IPS-15b (cell line): ENCODE results near the gene POLR3K.

Experiments used
- H3K27me3 ChIP-seq: one replicate; pipeline ENCODE4 v1.6.1; 2013; ENCODE audit warnings: low read length; ENCODE audit not compliant: control insufficient read depth, insufficient read depth
- H3K36me3 ChIP-seq: one replicate; pipeline ENCODE4 v1.6.1; 2013; ENCODE audit warnings: low read length; ENCODE audit not compliant: control insufficient read depth, insufficient read depth
- H3K4me1 ChIP-seq: one replicate; pipeline ENCODE4 v1.6.1; 2013; ENCODE audit warnings: mild to moderate bottlenecking, low read length; ENCODE audit not compliant: control insufficient read depth, insufficient read depth
- H3K4me3 ChIP-seq: one replicate; pipeline ENCODE4 v1.5.1; 2013; ENCODE audit warnings: low read depth, low read length
- H3K9ac ChIP-seq: one replicate; pipeline ENCODE4 v1.6.1; 2013; ENCODE audit warnings: low read depth, mild to moderate bottlenecking, low read length
- H3K9me3 ChIP-seq: one replicate; pipeline ENCODE4 v1.6.1; 2013; ENCODE audit warnings: mild to moderate bottlenecking, low read length; ENCODE audit not compliant: control insufficient read depth, insufficient read depth

Gene POLR3K

GRCh38 chr16:67884-68789 is 14.7 kb upstream of the POLR3K start:
- Histone ChIP-seq H3K9ac (no peak overlapping the region), H3K9me3 (no peaks in the 10 kb centered on the region), H3K36me3 (peaks cover 8% of the 10 kb centered on the region), H3K4me1 (peaks cover 6% of the 10 kb centered on the region), H3K27me3 (no peaks in the 10 kb centered on the region), H3K4me3 (no peak overlapping the region)

DNA sequence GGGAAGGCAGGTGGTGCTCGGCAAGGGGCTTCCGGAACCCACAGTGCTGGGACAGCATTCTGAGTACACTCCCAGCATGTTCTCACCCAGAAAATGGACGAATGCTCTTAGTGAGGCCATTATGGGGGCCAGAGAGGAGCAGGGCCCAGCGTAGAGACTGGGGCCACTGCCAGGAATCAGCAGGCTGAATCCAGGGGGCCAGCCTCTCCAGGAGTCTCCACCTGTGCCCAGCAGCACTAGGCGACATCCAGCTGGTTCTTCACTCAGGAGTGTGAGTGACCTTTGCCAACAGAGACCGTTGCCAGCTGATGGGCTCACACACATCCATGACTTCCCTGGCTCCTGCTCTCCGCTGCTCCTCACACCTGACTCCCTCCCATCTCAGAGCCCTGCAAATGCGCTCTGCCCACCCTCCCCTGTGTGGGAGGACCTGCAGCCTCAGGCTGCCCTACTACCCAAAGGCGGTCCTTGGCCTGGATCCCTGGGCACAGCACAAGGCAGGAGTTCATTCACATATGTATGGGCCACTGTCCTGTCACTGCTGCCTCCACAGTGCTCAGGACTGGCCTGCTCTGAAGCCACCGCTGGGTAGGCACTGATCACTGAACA is 13.9 kb upstream of the POLR3K start:
- no peak overlapping the region for H3K4me3 ChIP-seq
- H3K9ac ChIP-seq, result no peak overlapping the region
- H3K36me3 ChIP-seq, result peaks cover 11% of the 10 kb centered on the region
- H3K9me3 ChIP-seq, result no peaks in the 10 kb centered on the region
- H3K27me3 ChIP-seq, result no peaks in the 10 kb centered on the region
- H3K4me1 ChIP-seq, result peaks cover 2% of the 10 kb centered on the region

GRCh38 chr16:66309-67182 is 13.1 kb upstream of the POLR3K start:
- Histone ChIP-seq H3K9me3 (no peaks in the 10 kb centered on the region), H3K4me3 (no peak overlapping the region), H3K9ac (no peak overlapping the region), H3K4me1 (peaks cover 2% of the 10 kb centered on the region), H3K27me3 (no peaks in the 10 kb centered on the region), H3K36me3 (peaks cover 12% of the 10 kb centered on the region)

DNA sequence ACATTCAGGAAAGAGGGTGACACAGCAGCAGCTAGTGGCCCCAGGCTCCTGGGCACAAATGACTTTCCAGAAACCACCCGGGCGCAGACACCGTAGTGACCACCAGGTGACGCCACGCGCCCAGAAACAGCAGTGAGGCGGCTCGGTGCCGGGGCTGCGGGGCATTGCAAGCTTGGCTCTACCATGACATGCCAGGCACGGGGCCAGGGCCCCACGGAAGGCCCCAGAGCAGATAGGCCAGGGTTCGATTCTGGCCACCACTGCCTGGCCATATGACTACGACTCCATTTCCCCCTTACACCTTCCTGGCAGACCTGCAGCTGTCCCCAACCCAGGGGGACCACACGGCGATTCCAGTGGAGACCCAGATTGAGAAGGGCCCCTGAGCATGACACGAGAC is 12.3 kb upstream of the POLR3K start:
- H3K4me1 ChIP-seq, result no peaks in the 10 kb centered on the region

DNA sequence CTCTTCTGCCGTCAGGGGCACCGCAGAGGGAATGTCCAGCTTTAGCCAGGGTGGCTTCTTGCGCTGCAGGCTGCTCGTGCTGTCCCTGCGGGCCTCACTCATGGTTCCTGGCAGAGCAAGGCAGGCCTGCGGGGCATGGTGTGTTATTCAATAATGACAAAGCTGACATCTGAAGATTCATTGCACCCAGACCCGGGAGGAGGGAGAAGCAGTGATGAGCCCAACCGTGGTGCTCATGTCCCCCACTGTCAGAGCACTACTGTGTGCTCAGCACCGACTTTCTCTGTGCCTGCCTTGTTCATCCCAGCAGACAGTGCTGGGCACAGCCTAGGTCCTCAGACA is 11.5 kb upstream of the POLR3K start:
- peaks cover 26% of the 10 kb centered on the region for H3K36me3 ChIP-seq
- H3K4me3 ChIP-seq, result no peak overlapping the region
- H3K27me3 ChIP-seq, result no peaks in the 10 kb centered on the region
- no peaks in the 10 kb centered on the region for H3K4me1 ChIP-seq
- H3K9me3 ChIP-seq, result no peaks in the 10 kb centered on the region
- no peak overlapping the region for H3K9ac ChIP-seq

More for the DNA sequence above, 12.3 kb upstream of the POLR3K start:
- peaks cover 17% of the 10 kb centered on the region for H3K36me3 ChIP-seq
- H3K4me3 ChIP-seq, result no peak overlapping the region
- H3K9ac ChIP-seq, result no peak overlapping the region
- H3K9me3 ChIP-seq, result no peaks in the 10 kb centered on the region
- no peaks in the 10 kb centered on the region for H3K27me3 ChIP-seq

GRCh38 chr16:63998-64913 is 10.8 kb upstream of the POLR3K start:
- H3K9me3 ChIP-seq, result no peaks in the 10 kb centered on the region
- H3K36me3 ChIP-seq, result peaks cover 32% of the 10 kb centered on the region
- no peaks in the 10 kb centered on the region for H3K4me1 ChIP-seq
- H3K27me3 ChIP-seq, result no peaks in the 10 kb centered on the region
- no peak overlapping the region for H3K9ac ChIP-seq
- H3K4me3 ChIP-seq, result no peak overlapping the region

- Histone ChIP-seq H3K27me3 (no peaks in the 10 kb centered on the region), H3K4me3 (no peak overlapping the region), H3K9me3 (no peaks in the 10 kb centered on the region), H3K9ac (no peak overlapping the region), H3K4me1 (no peaks in the 10 kb centered on the region), H3K36me3 (peaks cover 40% of the 10 kb centered on the region)
These were observed 10.1 kb upstream of the POLR3K start for GRCh38 chr16:63466-63865.

GRCh38 chr16:62968-63391 is 9.6 kb upstream of the POLR3K start:
- Histone ChIP-seq H3K4me3 (no peak overlapping the region), H3K9ac (no peak overlapping the region), H3K9me3 (no peaks in the 10 kb centered on the region), H3K27me3 (no peaks in the 10 kb centered on the region), H3K36me3 (peaks cover 45% of the 10 kb centered on the region), H3K4me1 (no peaks in the 10 kb centered on the region)

DNA sequence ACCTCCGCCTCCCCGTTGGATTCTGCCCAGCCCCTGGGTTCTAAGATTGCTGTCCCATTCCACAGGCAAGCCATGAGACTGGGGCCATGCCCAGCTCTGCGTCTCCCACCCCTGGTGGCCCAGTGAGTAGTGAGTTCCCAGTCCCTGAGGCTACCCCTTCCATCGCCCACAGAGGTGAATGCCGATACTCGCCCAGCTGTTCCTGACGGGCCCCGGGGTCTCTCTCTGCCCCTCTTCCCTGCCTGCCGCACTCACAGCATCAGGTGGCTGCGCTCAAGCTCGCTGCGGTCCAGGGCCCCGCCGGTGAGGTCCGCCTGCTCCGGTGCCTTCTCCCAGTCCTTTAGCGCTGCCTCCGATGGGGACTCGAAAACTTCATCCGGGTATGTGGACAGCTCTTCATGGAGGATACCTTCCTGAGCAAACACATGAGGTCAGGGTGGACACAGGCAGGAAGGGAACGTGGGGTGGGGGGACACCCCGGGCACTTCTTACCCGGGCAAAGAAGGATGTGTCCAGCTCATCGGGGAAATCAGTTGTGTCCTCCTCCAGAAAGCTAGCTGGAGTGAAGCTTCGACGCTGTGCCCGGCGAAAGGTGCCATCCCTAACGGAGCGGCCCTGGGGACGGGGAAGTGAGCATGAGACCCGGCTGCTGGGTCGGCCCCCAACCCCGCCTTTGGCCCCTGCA is 9.0 kb upstream of the POLR3K start:
- H3K4me3 ChIP-seq, result no peak overlapping the region
- no peaks in the 10 kb centered on the region for H3K27me3 ChIP-seq
- H3K36me3 ChIP-seq, result peaks cover 51% of the 10 kb centered on the region
- H3K4me1 ChIP-seq, result no peaks in the 10 kb centered on the region
- no peaks in the 10 kb centered on the region for H3K9me3 ChIP-seq
- H3K9ac ChIP-seq, result no peak overlapping the region

DNA sequence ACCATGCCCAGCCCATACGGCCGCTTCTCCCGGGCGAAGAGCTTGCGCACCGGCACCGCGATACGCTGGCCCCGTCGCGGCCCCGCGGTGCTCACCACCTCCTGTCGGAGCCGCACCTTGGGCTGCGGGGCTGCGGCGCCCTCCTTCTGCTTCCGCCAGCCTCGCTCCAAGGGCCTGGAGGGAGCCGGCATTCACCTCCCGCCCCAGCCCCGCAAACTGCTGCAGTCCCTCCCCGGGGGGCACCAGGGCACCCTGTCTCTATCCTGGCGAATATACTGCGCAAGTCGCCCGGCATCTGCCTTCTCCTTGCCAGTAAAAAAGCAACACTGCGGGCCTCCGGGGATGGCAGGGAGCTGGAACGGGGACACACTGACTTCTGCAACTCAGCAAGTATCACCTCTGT is 8.5 kb upstream of the POLR3K start:
- peaks cover 56% of the 10 kb centered on the region for H3K36me3 ChIP-seq
- H3K9ac ChIP-seq, result no peak overlapping the region

More for the DNA sequence above, 8.5 kb upstream of the POLR3K start:
- H3K4me3 ChIP-seq, result no peak overlapping the region
- no peaks in the 10 kb centered on the region for H3K9me3 ChIP-seq
- no peaks in the 10 kb centered on the region for H3K4me1 ChIP-seq
- no peaks in the 10 kb centered on the region for H3K27me3 ChIP-seq
